ENCODE measurements around the gene CELA3A.
"Not testable (repeated sequence)": the region's sequence is repeated elsewhere in the genome, so short reads cannot be mapped to it uniquely, and the experiment has no call there.

GRCh38 chr1:21969066-21969465 lies 32.4 kb upstream of the CELA3A start:
- TF ChIP-seq CTCF (conservative IDR thresholded peaks at IDR 0.05; ENCODE audit: low read length); EZH2phosphoT487 (IDR thresholded peaks at IDR 0.05; ENCODE audit: borderline replicate concordance, low read depth, low read length): not testable (repeated sequence)
